ENCODE results near the gene SMIM44. TPM values are rescaled to one million over a fixed set of nuclear protein-coding genes. Genes with fewer than 3 reads are reported as not detected.

SMIM44 gene
- total RNA-seq, 3 donors from 2014 or later: 1.1 to 5.5 (median 5.5) TPM

DNA sequence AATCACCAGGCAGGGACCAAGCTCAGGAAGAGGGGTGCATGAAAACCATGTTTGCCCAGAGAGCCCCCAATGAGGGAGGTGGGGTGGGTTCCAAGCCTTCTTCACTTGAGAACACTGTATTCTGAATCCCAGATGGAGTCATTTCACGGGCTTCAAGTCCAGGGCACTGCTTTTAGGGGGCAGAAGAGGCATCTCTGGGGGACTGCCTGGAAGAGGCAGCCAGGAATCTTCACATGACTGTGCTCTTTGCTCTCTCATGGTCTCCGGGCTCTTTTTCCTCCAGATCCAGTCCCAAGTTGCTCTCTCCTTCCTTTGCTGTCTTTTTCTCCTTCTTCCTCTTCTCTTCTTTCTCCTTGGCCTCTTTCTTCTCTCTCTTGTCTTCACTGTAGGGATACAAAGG, 8.6 kb downstream of the SMIM44 start:
- TF ChIP-seq, protein P1, sequence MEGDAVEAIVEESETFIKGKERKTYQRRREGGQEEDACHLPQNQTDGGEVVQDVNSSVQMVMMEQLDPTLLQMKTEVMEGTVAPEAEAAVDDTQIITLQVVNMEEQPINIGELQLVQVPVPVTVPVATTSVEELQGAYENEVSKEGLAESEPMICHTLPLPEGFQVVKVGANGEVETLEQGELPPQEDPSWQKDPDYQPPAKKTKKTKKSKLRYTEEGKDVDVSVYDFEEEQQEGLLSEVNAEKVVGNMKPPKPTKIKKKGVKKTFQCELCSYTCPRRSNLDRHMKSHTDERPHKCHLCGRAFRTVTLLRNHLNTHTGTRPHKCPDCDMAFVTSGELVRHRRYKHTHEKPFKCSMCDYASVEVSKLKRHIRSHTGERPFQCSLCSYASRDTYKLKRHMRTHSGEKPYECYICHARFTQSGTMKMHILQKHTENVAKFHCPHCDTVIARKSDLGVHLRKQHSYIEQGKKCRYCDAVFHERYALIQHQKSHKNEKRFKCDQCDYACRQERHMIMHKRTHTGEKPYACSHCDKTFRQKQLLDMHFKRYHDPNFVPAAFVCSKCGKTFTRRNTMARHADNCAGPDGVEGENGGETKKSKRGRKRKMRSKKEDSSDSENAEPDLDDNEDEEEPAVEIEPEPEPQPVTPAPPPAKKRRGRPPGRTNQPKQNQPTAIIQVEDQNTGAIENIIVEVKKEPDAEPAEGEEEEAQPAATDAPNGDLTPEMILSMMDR (IDR thresholded peaks at IDR 0.05): no peak
- Histone ChIP-seq H3K4me1 (ENCODE audit: low read depth) (peaks cover 10% of the 10 kb centered on the region), H3K4me3 (no peak overlapping the region), H3K9me3 (no peaks in the 10 kb centered on the region), H3K36me3 (ENCODE audit: low read depth) (no peaks in the 10 kb centered on the region)
- DNase-seq: no peak
- ATAC-seq: no peak
- intact Hi-C loops (cut with DNase I, micrococcal nuclease): loop anchor here (5.0 kb wide), 2 partner anchors 147 to 167 kb away; no protein-coding TSS in a partner anchor

DNA sequence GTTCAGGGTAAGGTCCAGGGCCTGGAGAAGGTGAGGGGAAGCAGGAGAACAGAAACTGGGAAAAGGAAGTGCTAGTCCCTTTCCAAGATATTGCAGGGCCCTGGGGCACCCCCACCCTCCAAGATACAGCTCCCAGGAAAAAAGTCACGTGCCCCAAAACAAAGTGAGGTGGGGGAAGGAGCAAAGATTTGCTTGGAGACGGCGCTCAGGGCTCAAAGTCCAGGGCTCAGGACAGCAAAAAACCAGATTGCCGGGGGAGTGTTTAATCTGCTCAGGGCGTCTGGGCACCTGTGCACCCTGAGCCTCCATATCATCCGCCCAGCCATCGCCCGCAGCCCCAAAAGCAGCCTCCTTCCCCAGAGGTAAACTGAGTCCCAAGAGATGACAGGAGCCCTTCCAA, 9.2 kb downstream of the SMIM44 start:
- intact Hi-C loops (cut with DNase I, micrococcal nuclease): loop anchor here (5.0 kb wide), 2 partner anchors 147 to 167 kb away; no protein-coding TSS in a partner anchor
- ATAC-seq: peak; percentile 76
- Histone ChIP-seq H3K4me1 (ENCODE audit: low read depth) (peaks cover 10% of the 10 kb centered on the region), H3K9me3 (no peaks in the 10 kb centered on the region), H3K36me3 (ENCODE audit: low read depth) (no peaks in the 10 kb centered on the region), H3K4me3 (no peak overlapping the region)
- DNase-seq: peak in 2 of 3 donors; percentile 66 to 71
- TF ChIP-seq, protein P1 (IDR thresholded peaks at IDR 0.05): no peak

DNA sequence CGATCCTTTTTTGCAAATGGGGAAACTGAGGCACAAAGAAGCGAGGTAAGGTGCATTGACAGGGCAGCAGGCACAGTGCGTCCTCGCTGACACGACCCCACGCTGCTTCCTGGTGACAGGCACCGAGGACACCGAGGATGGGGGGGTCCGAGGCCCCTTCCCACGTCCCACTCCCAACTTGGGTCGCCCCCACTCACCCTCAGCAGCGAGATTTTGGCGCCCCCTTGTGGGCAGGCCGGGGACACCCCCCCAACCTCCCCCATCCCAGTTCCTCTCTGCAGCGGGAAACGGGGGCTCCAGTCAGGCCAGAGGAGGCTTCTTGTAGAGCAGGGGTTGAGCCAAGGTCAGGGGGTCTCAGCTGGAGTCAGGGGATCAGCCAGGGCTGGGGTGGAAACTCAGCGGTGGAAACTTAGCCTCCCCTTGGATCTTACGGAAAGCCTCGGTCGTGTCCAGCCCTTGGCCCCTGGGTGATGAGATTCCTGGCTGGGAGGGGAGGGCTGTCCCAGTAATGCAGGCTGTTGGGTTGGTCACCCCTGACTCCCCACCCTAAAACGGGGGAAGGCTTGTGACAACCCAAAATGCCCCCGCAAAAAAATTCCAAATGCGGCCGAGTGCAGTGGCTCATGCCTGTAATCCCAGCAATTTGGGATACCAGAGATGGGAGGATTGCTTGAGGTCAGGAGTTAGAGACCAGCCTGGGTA, 11.1 kb downstream of the SMIM44 start:
- Histone ChIP-seq H3K4me1 (ENCODE audit: low read depth) (peaks cover 10% of the 10 kb centered on the region), H3K4me3 (no peak overlapping the region), H3K9me3 (no peaks in the 10 kb centered on the region), H3K36me3 (ENCODE audit: low read depth) (no peaks in the 10 kb centered on the region)
- peak; percentile 37 for ATAC-seq
- TF ChIP-seq, protein P1 (IDR thresholded peaks at IDR 0.05): peak; percentile 62
- DNase-seq: peak in 2 of 3 donors; percentile 49 to 61
- intact Hi-C loops (cut with DNase I, micrococcal nuclease): loop anchor here (5.0 kb wide), 2 partner anchors 145 to 165 kb away; no protein-coding TSS in a partner anchor

DNA sequence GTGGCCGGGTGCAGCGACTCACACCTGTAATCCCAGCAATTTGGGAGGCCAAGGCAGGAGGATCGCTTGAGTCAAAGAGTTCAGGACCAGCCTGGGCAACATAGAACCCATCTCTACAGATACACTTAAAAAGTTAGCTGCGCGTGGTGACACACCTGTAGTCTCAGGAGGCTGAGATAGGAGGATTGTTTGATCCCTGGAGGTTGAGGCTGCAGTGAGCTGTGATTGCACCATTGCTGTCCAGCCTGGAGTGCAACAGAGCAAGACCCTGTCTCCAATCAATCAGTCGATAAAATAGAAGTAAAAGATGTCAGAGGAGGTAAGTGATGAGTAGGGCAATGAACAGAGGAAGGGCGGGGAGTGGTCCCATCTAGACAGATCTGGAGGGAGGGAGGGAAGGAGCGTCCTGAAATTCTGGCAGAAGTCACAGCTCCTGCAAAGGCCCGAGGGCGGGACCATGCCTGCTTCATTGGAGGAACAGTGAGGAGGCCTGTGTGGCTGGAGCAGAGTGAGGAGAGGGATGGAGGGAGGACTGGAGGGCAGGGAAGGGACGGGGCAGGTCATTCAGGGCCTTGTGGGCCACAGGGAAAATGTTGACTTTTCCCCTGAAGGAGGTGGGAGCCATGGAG, 12.6 kb downstream of the SMIM44 start:
- TF ChIP-seq, protein P1 (IDR thresholded peaks at IDR 0.05): no peak
- H3K4me3 ChIP-seq: no peak overlapping the region
- DNase-seq (no peak), ATAC-seq (no peak)
- H3K36me3 ChIP-seq (ENCODE audit: low read depth): no peaks in the 10 kb centered on the region
- intact Hi-C loops (cut with DNase I, micrococcal nuclease): loop anchor here (5.0 kb wide), 2 partner anchors 143 to 163 kb away; no protein-coding TSS in a partner anchor
- no peaks in the 10 kb centered on the region for H3K9me3 ChIP-seq
- H3K4me1 ChIP-seq (ENCODE audit: low read depth): peaks cover 10% of the 10 kb centered on the region

DNA sequence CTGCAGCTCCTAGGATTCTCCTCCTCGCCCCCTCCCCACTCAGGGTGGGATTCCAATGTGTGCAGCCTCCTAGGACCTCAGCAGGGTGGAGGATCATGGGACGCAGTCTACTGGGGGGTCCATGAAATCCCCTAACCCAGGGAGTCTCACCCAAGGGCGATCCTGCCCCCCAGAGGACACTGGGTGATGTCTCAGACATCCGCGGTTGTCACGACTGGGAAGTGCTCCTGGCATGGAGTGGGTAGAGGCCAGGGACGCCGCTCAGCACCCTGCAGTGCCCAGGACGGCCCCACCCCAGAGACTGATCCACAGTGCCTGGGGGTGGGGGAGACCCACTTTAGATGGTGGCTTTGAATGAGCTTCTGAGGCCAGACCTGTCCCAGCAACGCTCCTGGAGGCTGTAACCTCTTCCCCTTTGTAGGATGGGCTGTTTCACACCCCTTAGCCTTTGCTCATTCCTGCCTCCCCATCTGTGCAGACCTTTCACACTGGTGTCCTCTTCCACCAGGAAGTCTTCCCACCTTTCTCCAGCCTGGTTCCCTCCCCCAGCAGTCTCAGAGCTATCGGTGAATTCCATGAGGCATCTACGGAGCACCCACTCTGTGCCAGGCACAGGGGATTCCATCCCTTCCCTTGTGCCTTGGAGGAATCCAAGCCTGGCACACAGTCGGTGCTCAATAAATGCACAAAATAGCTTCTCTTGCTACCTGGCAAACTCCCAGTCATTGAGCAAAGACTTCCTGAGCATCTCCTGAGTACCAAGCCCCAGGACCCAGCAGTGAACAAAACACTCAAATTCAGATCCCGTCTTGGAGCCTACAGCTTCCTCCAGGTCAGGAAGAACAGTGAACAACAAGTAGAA, 13.4 kb downstream of the SMIM44 start:
- no peak for DNase-seq
- no peak for ATAC-seq
- H3K9me3 ChIP-seq: no peaks in the 10 kb centered on the region
- H3K4me3 ChIP-seq: no peak overlapping the region
- intact Hi-C loops (cut with DNase I, micrococcal nuclease): loop anchor here (5.0 kb wide), 2 partner anchors 143 to 163 kb away; no protein-coding TSS in a partner anchor
- H3K36me3 ChIP-seq (ENCODE audit: low read depth): no peaks in the 10 kb centered on the region
- peaks cover 10% of the 10 kb centered on the region for H3K4me1 ChIP-seq (ENCODE audit: low read depth)
- TF ChIP-seq, protein P1 (IDR thresholded peaks at IDR 0.05): no peak
